Renal cortex interstitium (tissue), 11 donors: ENCODE measurements around the gene NHSL1. TPM values are rescaled to one million over a fixed set of nuclear protein-coding genes. Genes with fewer than 3 reads are reported as not detected.
"Not testable (repeated sequence)": the region's sequence is repeated elsewhere in the genome, so short reads cannot be mapped to it uniquely, and the experiment has no call there.

Experiments
- DNase-seq, 11 donors: peaks; one replicate each; pipeline ENCODE4 v3.0.0-alpha.2; 2013; ENCODE audit warnings: low read depth in 9 of 11, low spot score in 4 of 11; ENCODE audit errors: extremely low read depth in 1 of 11
- polyA plus RNA-seq, 3 donors: library from polyadenylated mRNA; unstranded; fragments of 120-200 nt; gene quantifications; one replicate each; pipeline ENCODE4 v1.2.1, GENCODE V29; 2013; ENCODE audit not compliant: insufficient read length in 3 of 3

Gene NHSL1
- polyA plus RNA-seq, 3 donors, result 11.3 to 17.3 (median 14.1) TPM

DNA sequence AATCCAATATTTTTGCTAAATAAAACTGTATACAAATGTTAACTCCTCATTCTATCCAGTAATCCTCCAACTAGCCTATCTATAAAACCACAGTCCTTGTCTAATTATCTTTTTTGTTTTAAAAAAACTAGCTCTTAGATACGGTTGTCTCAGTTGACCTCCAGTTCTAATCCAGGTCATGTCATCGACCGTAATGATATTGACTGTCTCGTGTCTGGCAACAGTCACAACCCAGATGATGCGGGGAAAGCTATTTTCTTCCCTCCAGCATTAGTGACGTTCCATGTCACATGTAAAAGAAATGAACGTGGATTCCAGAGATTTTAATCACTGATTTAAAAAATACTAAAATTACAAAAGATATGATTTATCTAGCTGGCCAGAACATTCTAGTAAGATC is 59.7 kb downstream of the NHSL1 start:
- DNase-seq, result no peak

DNA sequence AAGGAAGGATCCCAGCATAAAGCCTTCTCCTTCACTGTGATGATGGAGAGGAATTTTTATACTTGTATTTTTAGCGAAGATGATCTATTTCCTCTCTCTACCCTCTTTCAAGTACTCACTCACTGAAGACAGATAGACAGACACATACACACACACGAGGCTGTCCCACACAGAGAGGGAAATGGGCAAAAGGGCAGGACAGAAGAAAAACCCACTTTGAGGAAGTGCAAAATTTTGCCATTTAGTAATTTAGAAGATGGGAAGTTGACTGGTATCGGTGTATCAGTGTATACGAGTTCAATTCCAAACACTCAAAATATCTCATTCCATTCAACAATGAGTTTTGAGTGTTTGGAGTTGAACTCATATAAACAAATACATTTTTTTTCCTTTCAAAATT is 64.4 kb downstream of the NHSL1 start:
- no peak for DNase-seq

DNA sequence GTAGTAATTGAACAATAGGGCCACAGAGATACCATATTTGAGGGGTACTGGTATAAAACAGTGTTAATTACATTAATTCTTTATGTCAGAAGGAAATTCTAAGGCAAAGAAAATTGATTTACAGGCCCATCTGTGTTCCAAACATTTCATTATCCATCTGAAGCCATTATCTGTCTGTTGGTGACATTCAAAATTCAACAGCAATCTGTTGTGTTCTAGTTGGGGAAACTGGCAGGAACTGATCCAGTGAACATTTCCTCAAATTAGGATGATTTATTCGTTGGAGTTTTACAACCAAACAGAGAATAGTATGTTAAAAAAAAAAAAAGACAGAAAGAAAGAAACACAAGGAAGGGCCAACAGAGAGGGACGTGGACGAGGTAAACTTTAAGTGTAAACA is 65.2 kb downstream of the NHSL1 start:
- no peak for DNase-seq

DNA sequence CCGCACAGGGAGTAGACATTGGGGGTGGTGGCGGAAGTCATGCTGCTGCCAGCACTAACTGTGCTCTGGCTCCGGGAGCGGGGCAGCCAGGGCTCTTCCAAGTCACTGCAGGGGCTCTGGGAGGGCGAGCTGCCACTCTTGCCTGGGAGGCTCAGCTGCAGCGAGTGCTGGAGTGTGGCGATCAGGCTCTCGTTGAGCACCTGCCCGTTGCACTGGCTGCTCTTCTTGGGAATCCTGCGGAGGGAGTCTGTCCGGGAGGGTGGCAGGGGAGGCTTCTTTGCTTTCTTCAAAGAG is 67.3 kb downstream of the NHSL1 start:
- no peak for DNase-seq

DNA sequence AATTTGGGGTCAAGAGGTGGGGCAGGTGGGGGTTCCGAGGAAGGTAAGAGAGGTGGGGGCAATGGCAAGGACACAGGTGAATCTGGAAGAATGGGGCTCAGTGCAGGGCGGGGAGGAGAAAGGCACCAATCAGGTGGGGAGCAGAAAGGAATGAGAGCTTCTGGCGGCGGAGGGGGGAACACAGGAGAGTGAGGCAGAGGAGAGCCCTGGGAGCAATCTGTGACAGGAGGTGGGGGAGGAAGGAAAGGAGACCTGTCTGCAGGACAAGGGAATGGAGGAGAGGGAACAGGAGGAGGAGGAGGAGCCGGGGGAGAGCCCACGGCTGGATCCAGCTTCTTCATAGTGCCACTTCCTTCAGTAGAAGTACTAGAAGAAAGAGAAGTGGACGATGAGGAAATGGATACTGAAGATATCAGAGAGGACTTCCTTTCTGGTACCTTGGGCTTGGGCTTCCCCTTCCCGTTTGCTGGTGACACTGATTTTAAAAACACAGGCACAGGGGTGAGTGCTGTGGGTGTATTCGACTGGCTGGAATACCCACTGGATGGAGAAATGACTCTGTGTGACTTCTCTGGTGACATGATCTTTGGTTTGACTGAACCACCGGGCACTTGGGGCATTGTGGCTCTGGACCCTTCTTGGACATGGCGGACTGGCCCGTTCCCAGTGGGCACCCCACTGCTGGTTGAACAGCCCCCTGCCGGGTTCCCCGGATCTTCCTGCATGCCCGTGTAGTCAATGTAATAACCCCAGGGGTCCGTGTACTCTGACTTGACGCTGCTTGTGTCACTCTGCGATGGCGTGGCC is 67.8 kb downstream of the NHSL1 start:
- no peak for DNase-seq

DNA sequence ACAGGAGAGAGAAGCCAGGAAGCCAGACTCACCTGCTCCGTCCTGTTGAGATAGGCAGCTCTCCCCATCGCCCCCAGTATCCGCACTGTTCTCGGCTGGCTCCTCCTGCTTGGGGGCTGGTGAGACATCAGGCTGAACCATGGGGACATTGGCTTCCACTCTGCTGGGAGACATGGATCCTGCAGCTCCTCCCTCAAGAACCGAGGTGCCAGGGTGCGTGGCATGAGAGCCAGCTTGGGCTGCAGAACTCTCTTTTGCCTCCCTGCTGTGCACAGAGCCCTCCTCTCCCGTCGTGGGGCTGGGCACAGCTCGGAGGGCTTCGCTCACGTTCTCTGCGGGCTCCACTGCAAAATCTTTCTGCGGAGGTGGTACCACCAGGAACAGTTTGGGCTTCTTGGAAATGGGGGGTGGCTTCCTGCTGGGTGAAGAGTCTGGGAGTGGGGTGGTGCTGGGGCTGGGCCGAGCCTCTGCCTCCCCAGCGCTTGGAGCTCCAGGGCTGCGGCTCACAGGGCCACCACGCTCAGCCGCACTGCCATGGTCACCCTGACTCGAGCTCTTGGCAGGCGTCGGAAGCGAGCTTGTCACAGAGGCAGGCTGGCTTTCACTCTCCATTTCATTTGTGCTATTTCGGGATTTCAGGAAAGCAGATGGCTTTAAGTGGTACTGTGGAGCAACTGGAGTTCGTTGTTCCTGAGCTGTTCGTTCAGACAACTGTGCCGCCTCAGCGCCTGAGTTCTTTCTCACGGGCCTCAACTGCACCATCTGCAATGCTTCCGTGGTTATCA is 68.7 kb downstream of the NHSL1 start:
- no peak for DNase-seq

DNA sequence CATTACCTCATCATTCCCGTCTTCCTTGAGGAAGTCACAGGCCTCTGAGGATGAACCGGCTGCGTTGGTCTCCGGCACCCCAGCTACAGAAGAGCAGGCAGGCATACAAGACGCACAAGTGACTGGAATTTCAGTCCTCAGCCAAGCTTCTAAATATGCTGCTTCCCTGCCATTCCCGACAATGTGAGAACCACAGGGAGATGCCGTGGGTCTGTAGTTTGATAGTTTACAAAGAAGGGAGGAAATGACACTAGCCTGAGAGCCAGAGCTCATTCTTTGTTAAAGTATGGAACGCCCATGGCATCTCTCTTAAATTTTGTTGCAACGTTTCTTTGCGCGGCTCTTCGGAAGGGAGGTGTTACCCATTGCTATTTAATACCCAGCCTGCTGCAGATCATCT is 69.5 kb downstream of the NHSL1 start:
- no peak for DNase-seq

DNA sequence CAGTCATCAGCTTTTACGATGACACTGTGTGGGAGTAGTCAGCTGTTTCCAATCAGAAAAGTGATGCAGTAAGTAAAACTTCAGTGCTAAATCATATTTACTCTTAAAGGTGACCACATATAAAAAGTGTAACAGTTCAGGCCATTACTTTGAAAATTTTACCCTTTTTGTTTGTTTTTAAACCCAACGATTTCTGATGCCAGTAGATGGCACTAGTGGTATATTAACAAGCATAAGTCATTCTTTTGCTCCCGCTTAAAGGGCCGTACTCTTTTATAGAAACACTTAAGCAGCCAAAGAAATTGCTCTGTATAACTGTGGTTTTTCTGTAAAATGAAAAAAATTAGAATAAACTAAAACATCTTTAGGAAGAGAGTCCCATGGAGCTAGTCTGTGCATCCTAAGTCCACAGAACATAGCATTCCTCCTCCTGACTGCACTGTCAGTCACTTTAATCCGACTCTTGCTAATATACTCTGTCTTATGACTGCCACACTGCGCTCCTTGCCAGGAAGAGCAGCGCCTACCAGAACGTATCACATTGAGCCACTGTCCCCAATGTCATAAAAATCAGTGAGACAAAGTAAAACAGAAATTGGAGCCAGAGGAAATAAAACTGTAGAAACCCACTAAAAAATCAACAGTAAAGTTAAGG is 70.2 kb downstream of the NHSL1 start:
- peak in 9 of 11 donors; percentile 25 to 59 (median 45) for DNase-seq

DNA sequence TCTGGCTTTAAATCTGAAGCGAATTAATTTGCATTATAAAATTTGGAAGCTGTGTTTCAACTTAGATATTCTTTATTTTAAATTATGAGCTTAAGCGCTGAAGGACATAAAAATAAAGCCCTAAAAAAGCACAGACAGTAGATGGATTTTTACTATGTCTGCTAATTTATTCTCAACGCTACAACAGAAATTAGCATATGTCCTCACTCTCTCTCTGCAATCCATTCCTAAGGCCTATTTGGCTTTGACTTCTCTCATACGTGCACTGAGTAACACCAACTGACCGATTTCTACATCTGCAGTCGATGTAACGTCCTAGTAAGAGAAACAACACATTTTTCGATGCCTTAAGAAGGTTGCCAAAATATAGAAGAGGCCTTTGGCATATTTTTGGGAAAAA is 71.6 kb downstream of the NHSL1 start:
- no peak for DNase-seq

DNA sequence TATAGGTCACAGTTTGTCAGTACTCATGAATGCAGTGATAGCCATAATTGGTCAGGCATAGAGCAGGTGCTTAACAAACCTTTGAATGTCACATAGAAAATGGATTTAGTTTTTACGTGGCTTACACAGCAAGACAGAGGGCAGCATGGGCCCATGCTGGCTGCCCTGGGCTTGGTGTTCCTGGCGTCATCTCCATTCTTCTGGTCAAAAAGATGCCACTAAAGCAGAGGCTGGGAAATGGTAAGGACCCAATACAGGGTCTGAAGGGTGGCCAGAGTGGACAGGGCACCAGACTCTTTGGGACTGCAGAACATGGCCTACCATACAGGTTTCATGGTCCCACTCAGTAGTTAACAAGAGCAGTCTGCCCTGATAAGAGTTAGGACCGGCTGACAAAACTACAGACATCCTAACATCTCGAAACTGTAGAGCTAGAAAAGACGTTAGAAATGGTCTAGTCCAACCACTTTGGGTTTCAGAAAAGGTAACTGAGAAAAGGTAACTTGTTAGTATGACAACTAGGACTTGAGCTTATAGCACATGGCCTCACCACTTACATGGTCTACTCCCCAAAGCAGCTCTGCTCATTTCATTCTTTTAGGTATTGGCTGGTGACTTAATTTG is 72.7 kb downstream of the NHSL1 start:
- no peak for DNase-seq

DNA sequence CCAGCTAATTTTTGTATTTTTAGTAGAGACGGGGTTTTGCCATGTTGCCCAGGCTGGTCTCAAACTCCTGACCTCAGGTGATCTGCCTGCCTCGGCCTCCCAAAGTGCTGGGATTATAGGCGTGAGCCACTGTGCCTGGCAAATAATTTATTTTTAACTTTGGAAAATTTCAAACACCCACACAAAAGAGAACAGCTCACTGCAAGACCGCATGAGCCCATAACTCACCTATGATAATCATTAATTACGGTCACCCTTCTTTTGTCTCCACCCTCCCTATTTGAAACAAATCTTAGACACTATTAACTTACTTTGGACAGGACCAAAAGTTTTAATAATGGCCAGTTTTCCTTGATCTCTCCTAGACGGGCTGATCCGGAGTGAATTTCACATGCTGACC is 74.0 kb downstream of the NHSL1 start:
- DNase-seq, result not testable (repeated sequence)

DNA sequence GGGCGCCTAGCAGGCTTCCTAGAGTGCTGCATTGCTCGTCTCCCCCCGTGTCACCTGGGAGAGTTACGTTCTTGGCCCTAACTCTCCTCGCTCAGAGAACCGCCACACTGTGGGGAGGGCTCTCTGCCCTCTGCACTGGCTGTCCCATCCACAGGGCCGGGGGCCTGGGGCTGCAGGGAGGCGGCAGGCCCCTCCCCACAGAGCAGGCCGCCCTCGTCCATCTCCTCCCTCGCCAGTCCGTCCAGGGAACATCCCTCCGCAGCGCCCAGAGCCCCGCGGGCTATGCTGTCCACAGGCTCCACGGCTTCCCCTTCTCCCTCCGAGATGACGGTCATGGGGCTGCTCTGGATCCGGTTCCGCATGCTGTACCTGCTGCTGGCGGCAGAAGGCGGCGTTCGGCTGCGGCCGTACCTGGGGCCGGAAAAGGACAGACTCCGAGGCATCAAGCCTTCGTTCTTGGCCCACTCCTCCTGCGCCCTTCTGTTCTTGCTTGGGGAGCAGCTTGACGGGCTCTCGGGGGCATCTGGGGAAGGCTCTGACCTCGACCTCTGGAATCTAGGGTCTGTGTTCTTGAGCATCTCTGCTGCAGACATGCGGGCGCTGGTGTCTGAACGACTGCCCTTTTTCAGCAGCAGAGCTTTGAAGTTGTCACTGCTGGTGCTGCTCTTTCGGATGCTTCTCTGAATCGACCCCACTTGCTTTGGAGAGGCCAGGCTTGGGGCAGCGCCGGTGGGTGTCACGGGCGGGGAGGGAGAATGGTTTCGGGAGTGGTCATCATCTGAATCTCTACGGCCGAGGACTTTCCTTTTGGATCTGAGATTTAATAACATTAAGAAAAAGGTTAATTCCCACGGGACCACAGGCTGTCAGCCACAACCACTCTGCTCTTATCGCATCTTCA is 75.0 kb downstream of the NHSL1 start:
- DNase-seq, result no peak

DNA sequence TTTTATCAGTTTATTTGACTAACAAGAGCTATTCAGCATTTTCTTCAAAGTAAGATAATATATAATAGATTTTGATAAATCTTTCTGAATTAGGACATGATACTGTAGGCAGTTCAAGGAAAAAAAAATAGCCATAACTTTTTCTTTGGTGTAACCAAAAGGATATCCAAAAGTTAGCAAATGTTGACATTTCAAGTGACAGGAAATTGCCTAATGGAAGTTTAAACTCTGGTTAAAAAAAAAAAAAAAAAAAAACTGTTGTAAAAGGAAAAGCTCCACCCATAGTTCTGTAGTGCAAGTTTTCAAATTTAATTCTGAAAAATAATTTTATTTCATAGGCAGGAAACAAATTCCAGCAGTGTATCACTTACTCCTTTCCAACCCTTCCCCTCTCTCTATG is 76.4 kb downstream of the NHSL1 start:
- DNase-seq, result no peak

DNA sequence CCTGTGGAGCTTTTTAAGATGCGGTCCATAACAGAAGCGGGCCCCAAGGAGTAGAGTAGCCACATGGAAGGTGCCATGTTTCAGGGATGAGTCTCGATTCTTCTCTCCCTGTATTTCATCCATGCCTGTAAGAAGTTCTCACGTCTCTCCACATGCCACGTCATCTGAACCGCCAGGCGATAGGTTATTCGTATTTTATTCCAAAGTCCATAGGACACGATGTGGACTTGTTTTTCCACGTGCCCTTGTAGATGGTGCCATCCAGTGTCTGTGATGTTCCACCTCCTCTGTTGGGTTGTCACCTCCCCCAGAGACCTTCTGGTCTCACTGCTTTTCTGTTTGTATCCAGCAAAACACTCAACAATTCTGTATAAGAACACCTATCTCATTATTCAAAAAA is 77.7 kb downstream of the NHSL1 start:
- DNase-seq, result no peak

DNA sequence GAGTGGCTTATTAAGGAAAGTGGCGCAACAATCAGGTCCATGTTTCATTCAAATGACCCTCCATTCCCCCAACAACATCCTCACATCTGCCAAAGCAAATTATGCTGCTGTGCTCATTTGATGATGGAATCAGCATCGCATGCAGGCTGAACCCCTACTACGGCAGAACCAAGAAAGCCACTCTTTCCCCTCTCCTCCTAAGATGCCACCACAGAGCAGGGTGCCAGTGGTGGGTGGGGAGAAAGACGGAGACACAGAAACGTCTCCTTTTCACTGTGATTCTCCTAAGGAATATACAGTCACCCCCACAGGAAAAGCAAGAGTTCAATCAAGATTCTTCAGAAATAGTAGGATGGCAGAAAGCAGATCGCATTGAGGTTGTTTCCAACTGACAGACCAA is 78.2 kb downstream of the NHSL1 start:
- no peak for DNase-seq

DNA sequence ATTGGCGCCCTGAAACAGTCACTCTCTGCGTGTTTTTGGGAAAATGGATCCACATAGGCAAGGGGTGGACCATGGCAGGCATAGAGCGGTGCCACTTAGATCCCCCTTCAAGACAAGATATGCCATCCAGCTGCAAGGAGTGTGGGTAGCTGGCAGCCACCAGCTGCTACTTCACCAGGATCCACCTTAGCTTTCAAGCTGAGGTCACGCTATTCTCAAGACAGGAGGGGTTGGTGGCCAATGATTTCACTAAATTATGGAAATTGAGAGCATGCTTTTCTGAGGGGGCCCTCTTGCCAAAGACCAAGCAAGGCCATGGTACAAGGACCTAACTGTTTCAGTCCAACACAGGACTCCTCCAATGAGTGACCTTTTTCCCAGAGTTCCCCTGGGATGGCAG is 78.9 kb downstream of the NHSL1 start:
- DNase-seq, result no peak

DNA sequence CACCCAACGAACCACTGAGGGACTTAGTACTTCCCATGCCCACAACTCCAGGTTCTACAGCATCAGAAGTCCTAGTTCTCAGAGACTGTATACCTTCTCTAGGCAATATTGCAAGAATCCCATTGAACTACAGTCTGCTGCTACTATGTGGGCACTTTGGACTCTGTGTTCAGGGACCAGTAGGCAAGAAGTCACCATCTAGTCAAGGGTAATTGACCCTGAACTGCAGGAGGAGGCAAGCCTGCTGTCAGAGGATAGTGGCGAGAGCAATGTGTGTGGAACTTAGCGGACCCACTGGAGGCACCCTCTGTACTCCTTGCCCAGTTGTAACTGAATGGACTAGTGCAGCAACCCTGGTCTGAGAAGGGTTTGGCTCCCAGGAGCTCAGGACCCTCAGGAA is 79.5 kb downstream of the NHSL1 start:
- no peak for DNase-seq

DNA sequence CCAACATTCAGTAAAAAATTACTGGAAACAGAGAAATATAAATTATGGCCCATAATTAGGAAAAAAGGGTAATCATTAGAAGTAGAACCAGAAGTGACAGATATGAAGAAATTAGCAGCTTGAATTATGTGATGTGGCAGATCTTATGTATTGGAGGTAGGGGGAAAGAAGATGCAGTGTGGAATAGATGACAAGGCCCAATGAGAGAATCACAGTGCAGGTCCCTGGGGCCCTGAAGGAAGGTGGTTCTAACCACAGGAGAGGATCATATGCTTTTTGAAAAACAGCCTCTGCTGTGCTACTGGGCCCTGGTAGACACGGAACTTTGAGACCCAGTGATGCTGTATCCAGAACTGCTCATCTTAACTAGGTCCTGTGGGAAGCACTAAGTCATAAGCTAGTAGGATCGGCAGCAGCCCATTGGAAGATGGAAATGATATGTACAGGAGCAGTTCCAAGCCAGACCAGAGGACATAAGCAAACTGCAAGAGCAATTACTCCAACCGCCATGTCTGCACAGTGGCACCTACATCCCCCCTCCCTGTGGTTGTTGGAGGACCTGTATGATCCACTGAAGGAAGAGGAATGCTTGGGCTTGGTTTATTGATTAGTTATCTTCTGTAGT is 81.1 kb downstream of the NHSL1 start:
- no peak for DNase-seq
